Stimulated activated CD4-positive, alpha-beta T cell treated with anti-CD3 and anti-CD28 coated beads, Interleukin-12 subunit alpha, Interleukin-12 subunit beta, amount 100 ng/mL, for 48 hours (primary cell): Measurements from ENCODE around the gene ITIH5.

Experiments
- DNase-seq, 3 donors: peaks; one replicate each; pipeline ENCODE4 v3.0.0-alpha.2; 2020; ENCODE audit warnings: low read depth in 2 of 3, low spot score in 1 of 3

Gene ITIH5

GRCh38 chr10:7523656-7524055 lies 143.1 kb downstream of the ITIH5 start:
- no peak for DNase-seq

- no peak for DNase-seq
Observed at GRCh38 chr10:7520507-7521485, 146.0 kb downstream of the ITIH5 start.

GRCh38 chr10:7519351-7519750 lies 147.4 kb downstream of the ITIH5 start:
- DNase-seq, result no peak

GRCh38 chr10:7518693-7519092 lies 148.1 kb downstream of the ITIH5 start:
- no peak for DNase-seq

GRCh38 chr10:7515439-7515838 lies 151.3 kb downstream of the ITIH5 start:
- no peak for DNase-seq

- no peak for DNase-seq
Observed at GRCh38 chr10:7513936-7514335, 152.8 kb downstream of the ITIH5 start.

- no peak for DNase-seq
Observed at GRCh38 chr10:7513455-7513854, 153.3 kb downstream of the ITIH5 start.

GRCh38 chr10:7512487-7512886 lies 154.3 kb downstream of the ITIH5 start:
- DNase-seq, result no peak

- DNase-seq, result no peak
Observed at GRCh38 chr10:7511612-7512011, 155.2 kb downstream of the ITIH5 start.
